Activated CD8-positive, alpha-beta T cell treated with anti-CD3 and anti-CD28 coated beads for 36 hours (primary cell): ENCODE measurements around the gene GDPD5. TPM values are rescaled to one million over a fixed set of nuclear protein-coding genes. Genes with fewer than 3 reads are reported as not detected.

Experiments
- ATAC-seq: fragments of 200-7000 bp; cut with Tn5 transposase; one replicate; pipeline ENCODE4 v1.10.0; 2021; ENCODE audit warnings: mild to moderate bottlenecking, moderate library complexity
- CTCF ChIA-PET: fragments of 350-600 bp; sonication (Branson Sonifier 250); formaldehyde crosslinking; loops from one replicate; lab custom pipeline; 2021; ENCODE audit warnings: antibody characterized with exemption; lab: Charles Lee
- POLR2A ChIA-PET: fragments of 350-600 bp; sonication (Branson Sonifier 250); formaldehyde crosslinking; loops from one replicate; lab custom pipeline; 2021; ENCODE audit warnings: antibody characterized with exemption; lab: Charles Lee
- DNase-seq: peaks from one replicate; pipeline ENCODE4 v3.0.0-alpha.2; 2020
- H3K27ac Mint-ChIP-seq: one replicate; pipeline ENCODE4 v1.8.0; 2021; ENCODE audit warnings: mild to moderate bottlenecking, mixed read lengths
- H3K27me3 Mint-ChIP-seq: one replicate; pipeline ENCODE4 v1.8.0; 2021; ENCODE audit warnings: mixed read lengths
- H3K36me3 Mint-ChIP-seq: one replicate; pipeline ENCODE4 v1.8.0; 2021; ENCODE audit warnings: low read depth, mixed read lengths
- H3K4me1 Mint-ChIP-seq: one replicate; pipeline ENCODE4 v1.8.0; 2021; ENCODE audit warnings: low read depth, mixed read lengths
- H3K4me3 Mint-ChIP-seq: one replicate; pipeline ENCODE4 v1.8.0; 2021; ENCODE audit warnings: mild to moderate bottlenecking, moderate library complexity, mixed read lengths
- H3K9me3 Mint-ChIP-seq: one replicate; pipeline ENCODE4 v1.8.0; 2021; ENCODE audit warnings: mixed read lengths
- intact Hi-C: fragments of 100-400 bp; cut with micrococcal nuclease; formaldehyde crosslinking; loops from one replicate; pipeline ENCODE4 v1.10.0; 2022
- total RNA-seq, 2 experiments: library from RNA; stranded (reverse); gene quantifications; one replicate each; pipeline ENCODE4 v1.2.3, GENCODE V29; 2021
- TF ChIP-seq, protein P1 (sequence below): fragments of 200-600 bp; IDR thresholded peaks from one replicate; pipeline ENCODE4 v1.8.0; 2022; ENCODE audit warnings: antibody characterized with exemption, mild to moderate bottlenecking

The GDPD5 gene
- total RNA-seq, 2 experiments from 2014 or later = 7.8 to 11.0 TPM

DNA sequence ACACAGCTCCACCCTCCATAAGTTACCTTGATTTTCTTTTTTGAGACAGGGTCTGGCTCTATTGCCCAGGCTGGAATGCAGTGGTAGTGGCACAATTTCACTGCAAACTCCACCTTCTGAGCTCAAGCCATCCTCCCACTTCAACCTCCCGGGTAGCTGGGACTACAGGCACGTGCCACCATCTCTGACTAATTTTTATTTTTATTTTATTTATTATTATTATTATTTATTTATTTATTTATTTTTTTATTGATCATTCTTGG lies 116.9 kb downstream of the GDPD5 start:
- Mint-ChIP-seq H3K27ac (no peak overlapping the region), H3K4me3 (no peak overlapping the region), H3K4me1 (peaks cover 25% of the 10 kb centered on the region), H3K27me3 (no peaks in the 10 kb centered on the region), H3K36me3 (peaks cover 47% of the 10 kb centered on the region), H3K9me3 (no peaks in the 10 kb centered on the region)
- intact Hi-C loops = no loop called here
- ATAC-seq (no peak), DNase-seq (no peak)
- ChIA-PET CTCF (interaction anchor here (1.0 to 3.2 kb wide), 6 partner anchors 8 to 152 kb away, joined by 3 to 17 read pairs (median 8); partner anchors contain the start of gene RPS3), POLR2A (interaction anchor here (0.6 to 3.9 kb wide), 11 partner anchors 8 to 150 kb away, joined by 3 to 32 read pairs (median 5); partner anchors contain the start of gene RPS3)
- TF ChIP-seq, protein P1, sequence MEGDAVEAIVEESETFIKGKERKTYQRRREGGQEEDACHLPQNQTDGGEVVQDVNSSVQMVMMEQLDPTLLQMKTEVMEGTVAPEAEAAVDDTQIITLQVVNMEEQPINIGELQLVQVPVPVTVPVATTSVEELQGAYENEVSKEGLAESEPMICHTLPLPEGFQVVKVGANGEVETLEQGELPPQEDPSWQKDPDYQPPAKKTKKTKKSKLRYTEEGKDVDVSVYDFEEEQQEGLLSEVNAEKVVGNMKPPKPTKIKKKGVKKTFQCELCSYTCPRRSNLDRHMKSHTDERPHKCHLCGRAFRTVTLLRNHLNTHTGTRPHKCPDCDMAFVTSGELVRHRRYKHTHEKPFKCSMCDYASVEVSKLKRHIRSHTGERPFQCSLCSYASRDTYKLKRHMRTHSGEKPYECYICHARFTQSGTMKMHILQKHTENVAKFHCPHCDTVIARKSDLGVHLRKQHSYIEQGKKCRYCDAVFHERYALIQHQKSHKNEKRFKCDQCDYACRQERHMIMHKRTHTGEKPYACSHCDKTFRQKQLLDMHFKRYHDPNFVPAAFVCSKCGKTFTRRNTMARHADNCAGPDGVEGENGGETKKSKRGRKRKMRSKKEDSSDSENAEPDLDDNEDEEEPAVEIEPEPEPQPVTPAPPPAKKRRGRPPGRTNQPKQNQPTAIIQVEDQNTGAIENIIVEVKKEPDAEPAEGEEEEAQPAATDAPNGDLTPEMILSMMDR = no peak

- H3K9me3 Mint-ChIP-seq = no peaks in the 10 kb centered on the region
- H3K27me3 Mint-ChIP-seq = no peaks in the 10 kb centered on the region
- no peak overlapping the region for H3K4me3 Mint-ChIP-seq
- TF ChIP-seq, protein P1 = no peak
- peak overlapping the region; percentile 70 for H3K27ac Mint-ChIP-seq
- DNase-seq (no peak), ATAC-seq (no peak)
- H3K4me1 Mint-ChIP-seq = peaks cover 49% of the 10 kb centered on the region
- intact Hi-C loops = no loop called here
- CTCF ChIA-PET = interaction anchor here (0.5 to 3.2 kb wide), 2 partner anchors 18 to 141 kb away, joined by 3 to 14 read pairs; no protein-coding TSS in a partner anchor
- H3K36me3 Mint-ChIP-seq = peaks cover 68% of the 10 kb centered on the region
- POLR2A ChIA-PET = interaction anchor here (0.6 to 3.9 kb wide), 11 partner anchors 8 to 117 kb away, joined by 3 to 32 read pairs (median 3); no protein-coding TSS in a partner anchor
These were observed 119.4 kb downstream of the GDPD5 start for GRCh38 chr11:75406338-75406777.

DNA sequence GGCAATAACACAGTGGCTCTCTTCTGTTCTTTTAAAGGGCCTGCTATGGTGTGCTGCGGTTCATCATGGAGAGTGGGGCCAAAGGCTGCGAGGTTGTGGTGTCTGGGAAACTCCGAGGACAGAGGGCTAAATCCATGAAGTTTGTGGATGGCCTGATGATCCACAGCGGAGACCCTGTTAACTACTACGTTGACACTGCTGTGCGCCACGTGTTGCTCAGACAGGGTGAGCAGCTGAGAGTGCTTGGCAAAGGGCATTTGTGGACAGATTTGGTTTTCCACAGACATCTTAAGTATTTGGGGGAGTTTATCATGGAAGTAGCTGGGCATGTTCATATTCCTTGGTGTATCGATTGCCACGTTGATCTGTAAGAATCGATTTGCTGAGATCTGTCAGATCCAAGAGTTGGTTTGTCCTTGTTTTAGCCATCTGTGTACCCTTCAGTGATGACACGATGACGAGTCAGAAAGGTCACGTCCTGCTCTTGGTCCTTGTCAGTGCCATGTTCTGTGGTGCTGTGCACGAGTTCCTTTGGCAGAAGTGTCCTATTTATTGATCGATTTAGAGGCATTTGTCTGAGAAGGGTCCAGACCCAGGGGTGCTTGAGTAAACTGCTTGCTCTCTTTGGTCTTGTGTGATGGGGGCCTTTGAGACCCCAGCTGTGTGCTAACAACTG lies 121.6 kb downstream of the GDPD5 start:
- H3K27ac Mint-ChIP-seq = peak overlapping the region; percentile 99
- H3K27me3 Mint-ChIP-seq = no peaks in the 10 kb centered on the region
- H3K4me1 Mint-ChIP-seq = peaks cover 55% of the 10 kb centered on the region
- peak overlapping the region; percentile 100 for H3K4me3 Mint-ChIP-seq
- intact Hi-C loops = no loop called here
- TF ChIP-seq, protein P1 = no peak
- no peaks in the 10 kb centered on the region for H3K9me3 Mint-ChIP-seq
- ChIA-PET POLR2A (interaction anchor here (0.7 to 2.1 kb wide), 7 partner anchors 10 to 67 kb away, joined by 3 to 7 read pairs (median 4); no protein-coding TSS in a partner anchor), CTCF (interaction anchor here (1.0 kb wide), 2 partner anchors 12 to 16 kb away, joined by 3 to 5 read pairs; no protein-coding TSS in a partner anchor)
- no peak for ATAC-seq
- peak; percentile 36 for DNase-seq
- H3K36me3 Mint-ChIP-seq = peaks cover 87% of the 10 kb centered on the region

DNA sequence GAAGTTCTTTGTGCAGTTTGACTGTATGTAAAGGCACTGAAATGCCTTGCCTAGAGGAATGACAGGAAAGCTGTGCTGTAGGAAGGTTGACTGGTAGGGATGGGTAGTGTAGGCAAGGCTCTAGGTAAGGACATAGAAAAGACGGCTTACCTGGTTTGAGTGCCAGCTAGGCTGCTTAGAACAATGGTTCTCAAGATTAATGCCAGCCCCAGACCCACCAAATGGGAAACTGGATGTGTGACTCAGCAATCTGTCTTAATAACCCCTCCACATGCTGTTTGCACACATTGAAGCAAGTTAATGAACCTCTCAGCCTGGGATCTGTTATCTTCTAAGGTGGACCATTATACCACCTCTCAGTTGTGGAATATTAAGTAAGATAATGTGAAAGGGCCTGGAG lies 122.7 kb downstream of the GDPD5 start:
- CTCF ChIA-PET = interaction anchor here (1.2 kb wide), 1 partner anchor 42 kb away, joined by 3 read pairs; no protein-coding TSS in a partner anchor
- peaks cover 61% of the 10 kb centered on the region for H3K4me1 Mint-ChIP-seq
- POLR2A ChIA-PET = interaction anchor here (1.0 to 2.1 kb wide), 6 partner anchors 11 to 66 kb away, joined by 4 to 7 read pairs (median 5); no protein-coding TSS in a partner anchor
- TF ChIP-seq, protein P1 = no peak
- H3K27ac Mint-ChIP-seq = peak overlapping the region; percentile 99
- intact Hi-C loops = no loop called here
- ATAC-seq (no peak), DNase-seq (no peak)
- H3K4me3 Mint-ChIP-seq = peak overlapping the region; percentile 100
- no peaks in the 10 kb centered on the region for H3K9me3 Mint-ChIP-seq
- H3K36me3 Mint-ChIP-seq = peaks cover 80% of the 10 kb centered on the region
- no peaks in the 10 kb centered on the region for H3K27me3 Mint-ChIP-seq
